Activated naive CD8-positive, alpha-beta T cell treated with anti-CD3 and anti-CD28 coated beads, Interleukin-2, amount 50 U/mL, for 16 hours (primary cell): ENCODE results near the gene KCNJ6.

Source experiments
- DNase-seq: peaks from one replicate; pipeline ENCODE4 v3.0.0-alpha.2; 2020; ENCODE audit warnings: low read depth, low spot score

The KCNJ6 gene

GRCh38 chr21:37574316-37574715, 341.9 kb downstream of the KCNJ6 start:
- no peak for DNase-seq

GRCh38 chr21:37571442-37571841, 344.8 kb downstream of the KCNJ6 start:
- no peak for DNase-seq

GRCh38 chr21:37568916-37569315, 347.3 kb downstream of the KCNJ6 start:
- no peak for DNase-seq

GRCh38 chr21:37568415-37568814, 347.8 kb downstream of the KCNJ6 start:
- DNase-seq = no peak

GRCh38 chr21:37566790-37567615, 349.3 kb downstream of the KCNJ6 start:
- DNase-seq = no peak

- no peak for DNase-seq
Observed at GRCh38 chr21:37565530-37566223, 350.6 kb downstream of the KCNJ6 start.

GRCh38 chr21:37564924-37565529, 351.2 kb downstream of the KCNJ6 start:
- no peak for DNase-seq

GRCh38 chr21:37564341-37564923, 351.8 kb downstream of the KCNJ6 start:
- peak; percentile 81 for DNase-seq

- peak; percentile 82 for DNase-seq
Observed at GRCh38 chr21:37563641-37564340, 352.5 kb downstream of the KCNJ6 start.

GRCh38 chr21:37562920-37563640, 353.2 kb downstream of the KCNJ6 start:
- no peak for DNase-seq

- no peak for DNase-seq
Observed at GRCh38 chr21:37561941-37562919, 354.0 kb downstream of the KCNJ6 start.

GRCh38 chr21:37561506-37561905, 354.8 kb downstream of the KCNJ6 start:
- DNase-seq = no peak

- DNase-seq = no peak
Observed at GRCh38 chr21:37560385-37560784, 355.9 kb downstream of the KCNJ6 start.

GRCh38 chr21:37558676-37559211, 357.5 kb downstream of the KCNJ6 start:
- no peak for DNase-seq
